Prostate gland (tissue), 2 donors: ENCODE measurements around the gene PCDH17.

Source experiments
- POLR2A ChIP-seq: fragments of 450-650 bp; IDR thresholded peaks from one replicate; pipeline ENCODE4 v1.6.1; 2016; ENCODE audit warnings: antibody characterized with exemption, mild to moderate bottlenecking
- POLR2AphosphoS5 ChIP-seq: sonication (generic); formaldehyde crosslinking; IDR thresholded peaks from one replicate; pipeline ENCODE4 v1.6.1; 2017; ENCODE audit warnings: antibody characterized with exemption
- TF ChIP-seq, protein P1 (sequence below), 4 experiments: fragments of 200-600 bp in 2 of 4; fragments of 450-650 bp in 2 of 4; sonication (generic) in 2 of 4; IDR thresholded peaks; 1 replicate in 3 of 4; 2 replicates in 1 of 4; pipeline ENCODE4 v1.5.1; 2016 to 2019; ENCODE audit warnings: antibody characterized with exemption in 4 of 4, mild to moderate bottlenecking in 2 of 4, moderate library complexity in 2 of 4

DNA sequence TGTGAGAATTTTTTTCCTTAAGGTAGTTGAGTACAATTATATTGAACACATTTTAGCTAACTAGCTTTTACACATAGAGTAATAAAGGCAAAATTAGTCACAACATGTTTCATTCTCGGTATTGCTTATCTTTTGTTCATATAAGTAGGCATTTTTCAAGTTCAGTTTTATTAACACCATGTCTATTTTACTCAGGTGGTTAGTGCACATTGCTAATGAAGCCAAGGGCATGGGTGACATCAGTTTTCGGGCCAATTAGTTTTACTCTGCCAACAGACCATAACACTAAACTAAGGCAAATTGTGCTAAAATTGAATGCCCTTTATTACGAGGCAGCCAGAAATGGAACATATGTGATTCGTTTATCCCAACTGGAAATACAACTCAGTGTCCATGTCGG is 19.6 kb upstream of the PCDH17 start:
- TF ChIP-seq POLR2A (no peak), POLR2AphosphoS5 (no peak)
- TF ChIP-seq, protein P1, sequence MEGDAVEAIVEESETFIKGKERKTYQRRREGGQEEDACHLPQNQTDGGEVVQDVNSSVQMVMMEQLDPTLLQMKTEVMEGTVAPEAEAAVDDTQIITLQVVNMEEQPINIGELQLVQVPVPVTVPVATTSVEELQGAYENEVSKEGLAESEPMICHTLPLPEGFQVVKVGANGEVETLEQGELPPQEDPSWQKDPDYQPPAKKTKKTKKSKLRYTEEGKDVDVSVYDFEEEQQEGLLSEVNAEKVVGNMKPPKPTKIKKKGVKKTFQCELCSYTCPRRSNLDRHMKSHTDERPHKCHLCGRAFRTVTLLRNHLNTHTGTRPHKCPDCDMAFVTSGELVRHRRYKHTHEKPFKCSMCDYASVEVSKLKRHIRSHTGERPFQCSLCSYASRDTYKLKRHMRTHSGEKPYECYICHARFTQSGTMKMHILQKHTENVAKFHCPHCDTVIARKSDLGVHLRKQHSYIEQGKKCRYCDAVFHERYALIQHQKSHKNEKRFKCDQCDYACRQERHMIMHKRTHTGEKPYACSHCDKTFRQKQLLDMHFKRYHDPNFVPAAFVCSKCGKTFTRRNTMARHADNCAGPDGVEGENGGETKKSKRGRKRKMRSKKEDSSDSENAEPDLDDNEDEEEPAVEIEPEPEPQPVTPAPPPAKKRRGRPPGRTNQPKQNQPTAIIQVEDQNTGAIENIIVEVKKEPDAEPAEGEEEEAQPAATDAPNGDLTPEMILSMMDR (IDR thresholded peaks at IDR 0.05), result no peak
